ENCODE measurements around the gene PNPT1. TPM values are rescaled to one million over a fixed set of nuclear protein-coding genes. Genes with fewer than 3 reads are reported as not detected.
A peak's percentile ranks its signal among the peaks of the same experiment; 100 is the strongest.
"Not testable (repeated sequence)": the region's sequence is repeated elsewhere in the genome, so short reads cannot be mapped to it uniquely, and the experiment has no call there.

Gene PNPT1
- total RNA-seq, 6 experiments from 2014 or later, result 22.5 to 31.5 (median 25.8) TPM

DNA sequence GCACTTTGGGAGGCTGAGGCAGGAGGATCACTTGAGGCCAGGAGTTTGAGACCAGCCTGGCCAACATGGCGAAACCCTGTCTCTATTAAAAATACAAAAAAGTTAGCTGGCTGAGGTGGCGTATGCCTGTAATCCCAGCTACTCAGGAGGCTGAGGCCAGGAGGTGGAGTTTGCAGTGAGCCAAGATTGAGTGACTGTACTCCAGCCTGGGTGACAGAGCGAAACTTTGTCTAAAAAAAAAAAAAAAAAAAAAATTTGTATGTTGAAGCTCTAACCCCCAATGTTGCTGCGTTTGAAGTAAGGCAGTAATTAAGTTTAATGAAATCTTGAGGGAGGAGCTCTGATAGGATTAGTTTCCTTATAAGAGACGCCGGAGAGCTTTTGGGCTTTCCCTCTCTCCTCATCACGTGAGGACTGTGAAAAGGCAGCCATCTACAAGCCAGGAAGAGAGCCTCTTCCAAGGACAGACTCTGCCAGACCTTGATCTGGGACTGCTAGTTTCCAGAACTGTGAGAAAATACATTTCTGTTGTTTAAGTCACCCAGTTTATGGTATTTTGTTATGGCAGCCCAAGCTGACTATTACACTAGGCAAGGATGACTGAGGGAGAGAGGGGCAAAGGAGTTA is 11.5 kb upstream of the PNPT1 start:
- DNase-seq, result no peak
- Mint-ChIP-seq H3K9me3 (no peaks in the 10 kb centered on the region), H3K4me1 (ENCODE audit: low read depth) (no peaks in the 10 kb centered on the region), H3K4me3 (no peak overlapping the region), H3K27ac (no peak overlapping the region), H3K27me3 (ENCODE audit: insufficient read depth) (peaks cover 25% of the 10 kb centered on the region), H3K36me3 (ENCODE audit: low read depth) (no peaks in the 10 kb centered on the region)
- TF ChIP-seq, protein P1, sequence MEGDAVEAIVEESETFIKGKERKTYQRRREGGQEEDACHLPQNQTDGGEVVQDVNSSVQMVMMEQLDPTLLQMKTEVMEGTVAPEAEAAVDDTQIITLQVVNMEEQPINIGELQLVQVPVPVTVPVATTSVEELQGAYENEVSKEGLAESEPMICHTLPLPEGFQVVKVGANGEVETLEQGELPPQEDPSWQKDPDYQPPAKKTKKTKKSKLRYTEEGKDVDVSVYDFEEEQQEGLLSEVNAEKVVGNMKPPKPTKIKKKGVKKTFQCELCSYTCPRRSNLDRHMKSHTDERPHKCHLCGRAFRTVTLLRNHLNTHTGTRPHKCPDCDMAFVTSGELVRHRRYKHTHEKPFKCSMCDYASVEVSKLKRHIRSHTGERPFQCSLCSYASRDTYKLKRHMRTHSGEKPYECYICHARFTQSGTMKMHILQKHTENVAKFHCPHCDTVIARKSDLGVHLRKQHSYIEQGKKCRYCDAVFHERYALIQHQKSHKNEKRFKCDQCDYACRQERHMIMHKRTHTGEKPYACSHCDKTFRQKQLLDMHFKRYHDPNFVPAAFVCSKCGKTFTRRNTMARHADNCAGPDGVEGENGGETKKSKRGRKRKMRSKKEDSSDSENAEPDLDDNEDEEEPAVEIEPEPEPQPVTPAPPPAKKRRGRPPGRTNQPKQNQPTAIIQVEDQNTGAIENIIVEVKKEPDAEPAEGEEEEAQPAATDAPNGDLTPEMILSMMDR (IDR thresholded peaks at IDR 0.05), result no peak

DNA sequence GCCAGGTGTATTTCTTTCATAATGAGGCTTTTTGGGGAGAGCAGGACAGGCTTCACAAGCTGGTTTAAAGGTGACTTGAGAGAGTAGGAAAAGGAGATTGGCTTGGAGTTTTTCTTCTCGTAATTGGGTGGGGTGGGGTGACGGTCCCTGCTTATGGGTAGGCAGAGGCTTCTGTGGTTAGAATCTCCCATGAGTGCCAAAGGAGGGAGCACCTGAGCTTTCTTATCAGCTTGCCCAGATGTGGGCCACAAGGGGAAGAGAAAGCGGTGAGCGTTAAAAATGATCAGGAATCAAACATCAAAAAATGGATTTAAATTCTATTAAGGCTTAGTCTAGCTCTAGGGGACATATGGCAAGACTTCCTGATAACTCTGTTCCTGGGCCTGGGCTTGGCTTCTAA is 9.7 kb upstream of the PNPT1 start:
- Mint-ChIP-seq H3K4me1 (ENCODE audit: low read depth) (no peaks in the 10 kb centered on the region), H3K4me3 (no peak overlapping the region), H3K9me3 (no peaks in the 10 kb centered on the region), H3K36me3 (ENCODE audit: low read depth) (no peaks in the 10 kb centered on the region), H3K27me3 (ENCODE audit: insufficient read depth) (peaks cover 40% of the 10 kb centered on the region), H3K27ac (no peak overlapping the region)
- DNase-seq, result no peak
- TF ChIP-seq, protein P1 (IDR thresholded peaks at IDR 0.05), result no peak

DNA sequence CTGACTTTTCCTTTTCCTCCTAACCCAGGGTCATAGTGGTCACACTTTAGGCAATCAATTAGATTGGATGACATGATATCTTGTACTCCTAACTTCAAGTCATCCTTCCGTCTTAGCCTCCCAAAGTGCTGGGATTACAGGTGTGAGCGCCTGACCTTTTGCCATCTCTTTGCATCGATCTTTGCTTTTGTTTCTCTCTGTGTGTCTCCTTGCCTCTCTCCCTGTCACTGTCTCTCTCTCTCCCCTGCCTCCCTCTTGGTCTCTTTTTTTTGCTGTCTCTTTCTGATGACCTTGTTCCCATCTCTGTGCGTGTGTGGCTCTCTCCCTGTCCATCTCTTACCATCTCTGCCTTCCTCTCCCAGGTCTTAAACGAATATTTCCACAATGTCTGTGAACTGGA is 904 bp downstream of the PNPT1 start:
- not testable (repeated sequence) for H3K36me3 Mint-ChIP-seq (ENCODE audit: low read depth); DNase-seq; H3K9me3 Mint-ChIP-seq; H3K27me3 Mint-ChIP-seq (ENCODE audit: insufficient read depth)
- H3K27ac Mint-ChIP-seq, result peak overlapping the region; percentile 89
- H3K4me3 Mint-ChIP-seq, result peak overlapping the region; percentile 99
- H3K4me1 Mint-ChIP-seq (ENCODE audit: low read depth), result peaks cover 34% of the 10 kb centered on the region

DNA sequence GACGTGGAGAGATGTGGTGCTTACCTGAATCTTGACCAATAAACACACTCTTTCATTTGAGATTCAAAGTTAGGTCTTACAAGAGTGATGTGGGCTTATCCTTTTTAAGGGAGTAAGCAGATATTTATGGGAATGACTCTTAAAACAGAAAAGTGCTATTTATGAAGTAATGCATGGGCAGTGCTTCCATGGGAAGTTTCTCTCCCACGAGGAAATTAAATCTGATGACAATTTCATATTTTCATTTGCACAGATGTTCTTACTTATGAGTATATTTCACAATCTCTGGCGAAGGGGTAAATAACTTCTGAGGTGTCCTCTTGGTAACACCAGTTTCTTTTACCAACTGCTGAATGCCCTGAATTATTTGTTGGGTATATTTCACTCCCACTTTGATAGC is 21.0 kb downstream of the PNPT1 start:
- no peak for DNase-seq

GRCh38 chr2:55668956-55669355 is 24.7 kb downstream of the PNPT1 start:
- H3K9me3 Mint-ChIP-seq, result no peaks in the 10 kb centered on the region
- no peak for DNase-seq
- TF ChIP-seq, protein P1 (IDR thresholded peaks at IDR 0.05), result no peak
- no peaks in the 10 kb centered on the region; the same call in 1 of the 2 replicates for H3K27me3 Mint-ChIP-seq (ENCODE audit: insufficient read depth)
- H3K36me3 Mint-ChIP-seq (ENCODE audit: low read depth), result peaks cover 12% of the 10 kb centered on the region
- H3K4me1 Mint-ChIP-seq (ENCODE audit: low read depth), result no peaks in the 10 kb centered on the region
- no peak overlapping the region for H3K27ac Mint-ChIP-seq
- no peak overlapping the region for H3K4me3 Mint-ChIP-seq

More for the DNA sequence above, 21.0 kb downstream of the PNPT1 start:
- H3K4me3 Mint-ChIP-seq, result no peak overlapping the region
- no peaks in the 10 kb centered on the region; the same call in 1 of the 2 replicates for H3K27me3 Mint-ChIP-seq (ENCODE audit: insufficient read depth)
- no peak overlapping the region for H3K27ac Mint-ChIP-seq
- no peaks in the 10 kb centered on the region for H3K4me1 Mint-ChIP-seq (ENCODE audit: low read depth)
- peaks cover 4% of the 10 kb centered on the region; the same call in 1 of the 2 replicates for H3K36me3 Mint-ChIP-seq (ENCODE audit: low read depth)
- TF ChIP-seq, protein P1 (IDR thresholded peaks at IDR 0.05), result no peak
- no peaks in the 10 kb centered on the region for H3K9me3 Mint-ChIP-seq

GRCh38 chr2:55653255-55653654 is 40.4 kb downstream of the PNPT1 start:
- Mint-ChIP-seq H3K27me3 (ENCODE audit: insufficient read depth) (no peaks in the 10 kb centered on the region), H3K9me3 (no peaks in the 10 kb centered on the region), H3K36me3 (ENCODE audit: low read depth) (peaks cover 23% of the 10 kb centered on the region)

More at GRCh38 chr2:55653255-55653654, 40.4 kb downstream of the PNPT1 start:
- Mint-ChIP-seq H3K4me1 (ENCODE audit: low read depth) (no peaks in the 10 kb centered on the region; the same call in 1 of the 2 replicates), H3K4me3 (no peak overlapping the region), H3K27ac (no peak overlapping the region)
- TF ChIP-seq, protein P1 (IDR thresholded peaks at IDR 0.05), result no peak
- no peak for DNase-seq

Data from HFFc6 (cell line).